C4-2B (cell line): Measurements from ENCODE around the gene GNAT3.

Source experiments
- CTCF ChIP-seq: fragments of 450-650 bp; conservative IDR thresholded peaks from 2 replicates; pipeline ENCODE4 v1.5.1; 2017; ENCODE audit warnings: mild to moderate bottlenecking
- ZFX ChIP-seq: fragments of 450-650 bp; IDR thresholded peaks from 2 replicates; pipeline ENCODE4 v1.6.1; 2017

GRCh38 chr7:80458822-80459725, 52.8 kb downstream of the GNAT3 start:
- TF ChIP-seq CTCF (no peak), ZFX (no peak)
